Neural progenitor cell (in vitro differentiated cells): ENCODE measurements around the gene KDF1. TPM values are rescaled to one million over a fixed set of nuclear protein-coding genes. Genes with fewer than 3 reads are reported as not detected.

ENCODE experiments used
- DNase-seq: peaks from one replicate; pipeline ENCODE4 v3.0.0-alpha.2; 2016; ENCODE audit warnings: low spot score
- H2AFZ ChIP-seq: fragments of 200-600 bp; sonication (generic); replicated peaks from 2 replicates; pipeline ENCODE4 v1.6.1; 2016; ENCODE audit warnings: antibody characterized with exemption
- H3F3A ChIP-seq: fragments of 200-600 bp; sonication (generic); 2 replicates; pipeline ENCODE4 v1.6.1; 2016; ENCODE audit warnings: antibody characterized with exemption, low read depth
- H3K27ac ChIP-seq: fragments of 200-600 bp; sonication (generic); 2 replicates; pipeline ENCODE4 v1.5.1; 2016; ENCODE audit warnings: mild to moderate bottlenecking
- H3K27me3 ChIP-seq: fragments of 200-600 bp; sonication (generic); 2 replicates; pipeline ENCODE4 v1.6.1; 2016; ENCODE audit warnings: mild to moderate bottlenecking, moderate library complexity
- H3K36me3 ChIP-seq: fragments of 200-600 bp; sonication (generic); 2 replicates; pipeline ENCODE4 v1.5.1; 2016
- H3K4me1 ChIP-seq: fragments of 200-600 bp; sonication (generic); 2 replicates; pipeline ENCODE4 v1.6.1; 2016; ENCODE audit warnings: mixed run types
- H3K4me2 ChIP-seq: fragments of 200-600 bp; sonication (generic); 2 replicates; pipeline ENCODE4 v1.6.1; 2016
- H3K4me3 ChIP-seq: fragments of 200-600 bp; sonication (generic); 2 replicates; pipeline ENCODE4 v1.5.1; 2016
- H3K79me2 ChIP-seq: fragments of 200-600 bp; sonication (generic); 2 replicates; pipeline ENCODE4 v1.6.1; 2016; ENCODE audit warnings: low read depth
- H3K9ac ChIP-seq: fragments of 200-600 bp; sonication (generic); 2 replicates; pipeline ENCODE4 v1.6.1; 2016
- H3K9me3 ChIP-seq: fragments of 200-600 bp; sonication (generic); 2 replicates; pipeline ENCODE4 v1.5.1; 2016; ENCODE audit warnings: low read depth
- H4K20me1 ChIP-seq: fragments of 200-600 bp; sonication (generic); 2 replicates; pipeline ENCODE4 v1.6.1; 2016; ENCODE audit warnings: low read depth
- H3K27ac Mint-ChIP-seq: 3 replicates; pipeline ENCODE4 v1.8.0; 2021; ENCODE audit warnings: mixed read lengths
- H3K27me3 Mint-ChIP-seq: 2 replicates; pipeline ENCODE4 v1.8.0; 2022; ENCODE audit warnings: low read depth, mild to moderate bottlenecking, inconsistent platforms, moderate library complexity, mixed read lengths; ENCODE audit not compliant: insufficient read depth
- H3K36me3 Mint-ChIP-seq: 3 replicates; pipeline ENCODE4 v1.8.0; 2021; ENCODE audit warnings: mixed read lengths
- H3K4me1 Mint-ChIP-seq: 3 replicates; pipeline ENCODE4 v1.8.0; 2021; ENCODE audit warnings: mixed read lengths
- H3K4me3 Mint-ChIP-seq: 3 replicates; pipeline ENCODE4 v1.8.0; 2021; ENCODE audit warnings: mild to moderate bottlenecking, moderate library complexity, mixed read lengths
- H3K9me3 Mint-ChIP-seq: 3 replicates; pipeline ENCODE4 v1.8.0; 2020; ENCODE audit warnings: mixed read lengths
- CTCF ChIP-seq: fragments of 200-600 bp; sonication (generic); IDR thresholded peaks from 2 replicates; pipeline ENCODE4 v1.5.1; 2017; ENCODE audit warnings: antibody characterized with exemption, mild to moderate bottlenecking
- EZH2 ChIP-seq: fragments of 200-600 bp; sonication (generic); IDR thresholded peaks from 2 replicates; pipeline ENCODE4 v1.6.1; 2017; ENCODE audit warnings: antibody characterized with exemption, mild to moderate bottlenecking, moderate library complexity
- EZH2phosphoT487 ChIP-seq: fragments of 200-600 bp; sonication (generic); IDR thresholded peaks from 2 replicates; pipeline ENCODE4 v1.6.1; 2017; ENCODE audit warnings: antibody characterized with exemption
- total RNA-seq: library from RNA; depleted of rRNA; stranded (reverse); fragments of >200 nt; gene quantifications from 2 replicates; pipeline ENCODE4 v1.2.3, GENCODE V29; 2015; ENCODE audit warnings: low replicate concordance

KDF1 gene
- total RNA-seq, 1 donor from 2014 or later: not detected

GRCh38 chr1:26945728-26946127, 14.5 kb downstream of the KDF1 start:
- no peaks in the 10 kb centered on the region for H3K9me3 Mint-ChIP-seq
- Histone ChIP-seq H3K4me3 (no peak overlapping the region), H3K9ac (no peak overlapping the region), H4K20me1 (no peaks in the 10 kb centered on the region), H3F3A (peaks cover 9% of the 10 kb centered on the region), H2AFZ (no peak overlapping the region), H3K4me1 (no peaks in the 10 kb centered on the region), H3K27ac (no peak overlapping the region), H3K9me3 (no peaks in the 10 kb centered on the region), H3K4me2 (no peak overlapping the region), H3K79me2 (no peaks in the 10 kb centered on the region), H3K27me3 (no peaks in the 10 kb centered on the region), H3K36me3 (no peaks in the 10 kb centered on the region)
- no peak for DNase-seq
- H3K4me3 Mint-ChIP-seq: no peak overlapping the region
- H3K36me3 Mint-ChIP-seq: peaks cover 32% of the 10 kb centered on the region
- H3K27me3 Mint-ChIP-seq: peaks cover 2% of the 10 kb centered on the region
- H3K27ac Mint-ChIP-seq: no peak overlapping the region
- no peak for TF ChIP-seq EZH2phosphoT487
- TF ChIP-seq CTCF: no peak
- no peak for TF ChIP-seq EZH2
- peaks cover 4% of the 10 kb centered on the region for H3K4me1 Mint-ChIP-seq

DNA sequence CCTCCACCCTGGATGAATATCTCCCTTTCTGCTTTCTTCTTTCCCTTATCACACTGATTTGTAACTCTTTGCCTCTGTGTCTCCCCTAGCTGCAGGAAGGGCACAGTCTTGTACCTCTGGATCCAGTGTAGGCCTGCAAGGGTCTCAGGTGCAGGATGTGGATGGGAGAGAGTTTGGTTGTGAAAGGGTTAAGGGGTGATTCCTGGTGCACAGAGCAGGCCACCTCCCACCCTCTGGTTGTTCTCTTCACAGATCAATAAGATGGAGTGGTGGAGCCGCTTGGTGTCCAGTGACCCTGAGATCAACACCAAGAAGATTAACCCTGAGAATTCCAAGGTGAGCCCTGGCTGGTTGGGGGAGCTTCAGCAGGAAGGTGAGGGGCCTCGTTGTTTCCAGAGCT, 15.1 kb downstream of the KDF1 start:
- Histone ChIP-seq H3K27ac (no peak overlapping the region), H3K4me1 (no peaks in the 10 kb centered on the region), H3K27me3 (no peaks in the 10 kb centered on the region), H2AFZ (no peak overlapping the region), H3F3A (peaks cover 9% of the 10 kb centered on the region), H3K36me3 (no peaks in the 10 kb centered on the region), H3K9me3 (no peaks in the 10 kb centered on the region), H3K4me2 (no peak overlapping the region), H3K9ac (no peak overlapping the region), H3K79me2 (no peaks in the 10 kb centered on the region), H3K4me3 (no peak overlapping the region), H4K20me1 (no peaks in the 10 kb centered on the region)
- Mint-ChIP-seq H3K27me3 (peaks cover 2% of the 10 kb centered on the region), H3K4me1 (peaks cover 4% of the 10 kb centered on the region), H3K27ac (no peak overlapping the region), H3K9me3 (no peaks in the 10 kb centered on the region), H3K36me3 (peaks cover 32% of the 10 kb centered on the region), H3K4me3 (no peak overlapping the region)
- DNase-seq: no peak
- TF ChIP-seq EZH2 (no peak), CTCF (no peak), EZH2phosphoT487 (no peak)

DNA sequence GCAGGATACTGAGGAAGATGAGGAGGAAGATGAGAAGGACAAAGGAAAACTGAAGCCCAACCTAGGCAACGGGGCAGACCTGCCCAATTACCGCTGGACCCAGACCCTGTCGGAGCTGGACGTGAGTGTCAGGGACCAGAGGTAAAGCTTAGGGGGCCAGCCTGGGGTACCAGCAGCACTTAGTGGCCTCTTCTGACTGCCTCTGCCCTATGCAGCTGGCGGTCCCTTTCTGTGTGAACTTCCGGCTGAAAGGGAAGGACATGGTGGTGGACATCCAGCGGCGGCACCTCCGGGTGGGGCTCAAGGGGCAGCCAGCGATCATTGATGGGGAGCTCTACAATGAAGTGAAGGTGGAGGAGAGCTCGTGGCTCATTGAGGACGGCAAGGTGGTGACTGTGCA, 17.6 kb downstream of the KDF1 start:
- Histone ChIP-seq H3K4me1 (no peaks in the 10 kb centered on the region), H3K27me3 (no peaks in the 10 kb centered on the region), H3K4me3 (no peak overlapping the region), H3F3A (no peaks in the 10 kb centered on the region), H3K9ac (no peak overlapping the region), H3K79me2 (peaks cover 22% of the 10 kb centered on the region), H4K20me1 (peaks cover 21% of the 10 kb centered on the region), H2AFZ (no peak overlapping the region), H3K27ac (no peak overlapping the region), H3K4me2 (no peak overlapping the region), H3K9me3 (no peaks in the 10 kb centered on the region), H3K36me3 (no peaks in the 10 kb centered on the region)
- peaks cover 35% of the 10 kb centered on the region for H3K36me3 Mint-ChIP-seq
- no peaks in the 10 kb centered on the region for H3K9me3 Mint-ChIP-seq
- no peaks in the 10 kb centered on the region for H3K4me1 Mint-ChIP-seq
- no peaks in the 10 kb centered on the region for H3K27me3 Mint-ChIP-seq
- no peak for DNase-seq
- no peak overlapping the region for H3K4me3 Mint-ChIP-seq
- no peak for TF ChIP-seq EZH2phosphoT487
- H3K27ac Mint-ChIP-seq: no peak overlapping the region

GRCh38 chr1:26941311-26941710, 19.0 kb downstream of the KDF1 start:
- Histone ChIP-seq H3K9ac (no peak overlapping the region), H2AFZ (no peak overlapping the region), H3F3A (no peaks in the 10 kb centered on the region), H3K79me2 (peaks cover 33% of the 10 kb centered on the region), H3K36me3 (no peaks in the 10 kb centered on the region), H3K9me3 (no peaks in the 10 kb centered on the region), H3K27me3 (no peaks in the 10 kb centered on the region), H4K20me1 (peaks cover 24% of the 10 kb centered on the region), H3K4me2 (no peak overlapping the region), H3K27ac (no peak overlapping the region), H3K4me1 (no peaks in the 10 kb centered on the region), H3K4me3 (no peak overlapping the region)
- Mint-ChIP-seq H3K9me3 (no peaks in the 10 kb centered on the region), H3K27me3 (no peaks in the 10 kb centered on the region), H3K4me1 (no peaks in the 10 kb centered on the region), H3K4me3 (no peak overlapping the region), H3K36me3 (peaks cover 34% of the 10 kb centered on the region), H3K27ac (no peak overlapping the region)
- TF ChIP-seq EZH2: no peak
- TF ChIP-seq CTCF: no peak
- TF ChIP-seq EZH2phosphoT487: no peak
- DNase-seq: no peak
